Activated T-helper 9 cell treated with anti-CD3 and anti-CD28 coated beads, Interleukin-2, amount 50 U/mL, for 16 hours (primary cell): ENCODE results near the gene ZNF835.
"Not testable (repeated sequence)": the region's sequence is repeated elsewhere in the genome, so short reads cannot be mapped to it uniquely, and the experiment has no call there.

Experiments used
- DNase-seq: peaks from one replicate; pipeline ENCODE4 v3.0.0-alpha.2; 2020; ENCODE audit warnings: low read depth

The ZNF835 gene

GRCh38 chr19:56671613-56671994 lies at the start of gene ZNF835:
ZNF835 (minus strand) TSS chr19:56671757; CDS start chr19:56665198, 6,559 bp downstream.
- DNase-seq = peak; percentile 69

GRCh38 chr19:56720281-56720680 lies 48.7 kb upstream of the ZNF835 start:
- no peak for DNase-seq

GRCh38 chr19:56718231-56718630 lies 46.7 kb upstream of the ZNF835 start:
- no peak for DNase-seq

GRCh38 chr19:56712611-56713276 lies 41.2 kb upstream of the ZNF835 start:
- no peak for DNase-seq

- DNase-seq = no peak
Measured at GRCh38 chr19:56710437-56710836, 38.9 kb upstream of the ZNF835 start.

GRCh38 chr19:56707821-56708220 lies 36.3 kb upstream of the ZNF835 start:
- no peak for DNase-seq

GRCh38 chr19:56705939-56706338 lies 34.4 kb upstream of the ZNF835 start:
- DNase-seq = no peak

- DNase-seq = no peak
Measured at GRCh38 chr19:56701895-56702294, 30.3 kb upstream of the ZNF835 start.

- no peak for DNase-seq
Measured at GRCh38 chr19:56699552-56699951, 28.0 kb upstream of the ZNF835 start.

- no peak for DNase-seq
Measured at GRCh38 chr19:56692206-56692895, 20.8 kb upstream of the ZNF835 start.

- no peak for DNase-seq
Measured at GRCh38 chr19:56690670-56691069, 19.1 kb upstream of the ZNF835 start.

- no peak for DNase-seq
Measured at GRCh38 chr19:56689198-56689597, 17.6 kb upstream of the ZNF835 start.

GRCh38 chr19:56687031-56687430 lies 15.5 kb upstream of the ZNF835 start:
- no peak for DNase-seq

GRCh38 chr19:56683116-56683515 lies 11.6 kb upstream of the ZNF835 start:
- DNase-seq = no peak

GRCh38 chr19:56681702-56682101 lies 10.1 kb upstream of the ZNF835 start:
- DNase-seq = no peak

- DNase-seq = no peak
Measured at GRCh38 chr19:56678205-56678604, 6.6 kb upstream of the ZNF835 start.

GRCh38 chr19:56672610-56673009 lies 1.1 kb upstream of the ZNF835 start:
- DNase-seq = not testable (repeated sequence)

- DNase-seq = no peak
Measured at GRCh38 chr19:56670961-56671612, 470 bp downstream of the ZNF835 start.

- DNase-seq = no peak
Measured at GRCh38 chr19:56670401-56670960, 1.1 kb downstream of the ZNF835 start.

- DNase-seq = no peak
Measured at GRCh38 chr19:56668676-56669075, 2.9 kb downstream of the ZNF835 start.

GRCh38 chr19:56667311-56667870 lies 4.2 kb downstream of the ZNF835 start:
- DNase-seq = no peak

- no peak for DNase-seq
Measured at GRCh38 chr19:56664511-56664910, 7.0 kb downstream of the ZNF835 start.
